ENCODE results near the gene UNC5A.

Gene UNC5A

GRCh38 chr5:176860381-176860780 lies 50.0 kb downstream of the UNC5A start:
- DNase-seq (ENCODE audit: low spot score), result no peak
- TF ChIP-seq CTCF (IDR thresholded peaks at IDR 0.05; ENCODE audit: extremely low read depth, missing control alignments), result no peak

- TF ChIP-seq CTCF (IDR thresholded peaks at IDR 0.05; ENCODE audit: extremely low read depth, missing control alignments), result no peak
- DNase-seq (ENCODE audit: low spot score), result no peak
Measured at GRCh38 chr5:176861276-176861675, 50.9 kb downstream of the UNC5A start.

GRCh38 chr5:176862330-176862995 lies 52.1 kb downstream of the UNC5A start:
- DNase-seq (ENCODE audit: low spot score), result no peak
- no peak for TF ChIP-seq CTCF (IDR thresholded peaks at IDR 0.05; ENCODE audit: extremely low read depth, missing control alignments)

- TF ChIP-seq CTCF (IDR thresholded peaks at IDR 0.05; ENCODE audit: extremely low read depth, missing control alignments), result no peak
- DNase-seq (ENCODE audit: low spot score), result no peak
Measured at GRCh38 chr5:176863041-176863764, 52.8 kb downstream of the UNC5A start.

GRCh38 chr5:176863765-176864098 lies 53.4 kb downstream of the UNC5A start:
- no peak for TF ChIP-seq CTCF (IDR thresholded peaks at IDR 0.05; ENCODE audit: extremely low read depth, missing control alignments)
- no peak for DNase-seq (ENCODE audit: low spot score)

GRCh38 chr5:176864755-176865154 lies 54.4 kb downstream of the UNC5A start:
- no peak for DNase-seq (ENCODE audit: low spot score)
- no peak for TF ChIP-seq CTCF (IDR thresholded peaks at IDR 0.05; ENCODE audit: extremely low read depth, missing control alignments)

GRCh38 chr5:176865964-176866363 lies 55.6 kb downstream of the UNC5A start:
- DNase-seq (ENCODE audit: low spot score), result no peak
- TF ChIP-seq CTCF (IDR thresholded peaks at IDR 0.05; ENCODE audit: extremely low read depth, missing control alignments), result no peak
